COR-L47 (cell line): Measurements from ENCODE around the gene ZNF638.

Experiments
- DNase-seq: peaks from one replicate; lab custom pipeline; 2025; lab: John Stamatoyannopoulos, UW

The ZNF638 gene

DNA sequence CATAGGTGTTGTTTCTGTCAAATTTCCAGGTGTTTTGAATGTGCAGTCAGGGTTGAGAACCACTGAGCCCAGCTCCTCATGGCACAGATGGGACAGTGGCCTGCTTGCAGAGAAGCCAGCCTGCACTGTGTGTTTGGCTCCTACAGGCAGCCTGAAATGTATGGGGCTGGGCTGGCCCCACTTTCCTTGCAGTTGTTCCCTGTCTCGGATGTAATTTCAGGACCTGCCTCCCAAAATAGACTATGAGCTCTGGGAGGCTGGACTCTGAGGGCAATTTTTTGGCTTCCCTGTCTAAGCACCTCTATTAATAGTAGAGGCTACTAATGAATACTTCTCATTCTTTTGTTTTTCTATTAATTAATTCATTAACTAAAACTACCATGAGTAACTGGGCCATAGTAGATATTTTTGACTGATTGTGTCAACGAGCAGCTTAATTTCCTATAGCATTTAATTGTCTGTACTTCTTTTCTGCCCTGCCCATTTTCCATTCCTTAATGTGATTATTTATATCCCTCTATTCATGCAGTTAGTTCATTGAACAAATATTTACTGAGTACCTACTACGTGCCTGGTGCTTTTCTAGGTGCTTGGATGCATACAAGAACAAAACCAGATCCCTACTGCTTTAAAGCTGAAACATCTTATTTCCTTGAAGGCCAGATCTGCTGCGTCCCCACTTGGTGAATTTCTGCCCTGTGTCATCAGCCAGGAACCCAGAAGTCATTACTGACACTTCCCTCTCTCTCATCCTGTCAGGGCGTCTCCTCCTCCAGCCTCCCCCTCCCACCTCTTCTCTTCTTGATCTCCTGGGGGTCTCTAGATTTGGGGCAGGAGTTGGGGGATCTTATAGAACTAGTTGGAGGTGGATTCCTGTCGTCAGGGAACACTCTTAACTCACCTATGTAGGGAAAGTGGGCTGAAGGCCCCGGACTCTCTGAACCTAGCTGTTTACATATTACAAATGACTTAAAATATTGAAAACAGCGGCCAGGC lies 138.1 kb downstream of the ZNF638 start:
- DNase-seq: no peak

DNA sequence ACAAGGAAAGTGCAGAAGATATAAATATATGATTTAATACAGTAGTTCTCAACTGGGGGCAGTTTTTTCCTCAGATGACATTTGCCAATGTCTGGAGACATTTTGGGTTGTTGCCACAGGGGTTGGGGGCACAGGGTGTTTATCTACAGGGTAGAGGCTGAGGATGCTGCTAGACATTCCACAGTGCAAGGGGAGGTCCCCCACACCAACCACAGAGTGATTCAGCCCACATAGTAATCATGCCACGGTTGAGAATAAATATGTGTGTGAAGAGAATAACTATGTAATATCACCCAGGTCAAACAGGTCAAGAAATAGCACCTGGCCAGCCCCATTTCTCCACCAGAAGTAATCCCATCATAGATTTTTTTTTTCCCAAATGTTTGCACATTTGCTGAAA lies 139.7 kb downstream of the ZNF638 start:
- no peak for DNase-seq

- DNase-seq: no peak
Observed at GRCh38 chr2:71472019-71472418, 140.4 kb downstream of the ZNF638 start.

GRCh38 chr2:71473346-71474031 lies 141.9 kb downstream of the ZNF638 start:
- no peak for DNase-seq

DNA sequence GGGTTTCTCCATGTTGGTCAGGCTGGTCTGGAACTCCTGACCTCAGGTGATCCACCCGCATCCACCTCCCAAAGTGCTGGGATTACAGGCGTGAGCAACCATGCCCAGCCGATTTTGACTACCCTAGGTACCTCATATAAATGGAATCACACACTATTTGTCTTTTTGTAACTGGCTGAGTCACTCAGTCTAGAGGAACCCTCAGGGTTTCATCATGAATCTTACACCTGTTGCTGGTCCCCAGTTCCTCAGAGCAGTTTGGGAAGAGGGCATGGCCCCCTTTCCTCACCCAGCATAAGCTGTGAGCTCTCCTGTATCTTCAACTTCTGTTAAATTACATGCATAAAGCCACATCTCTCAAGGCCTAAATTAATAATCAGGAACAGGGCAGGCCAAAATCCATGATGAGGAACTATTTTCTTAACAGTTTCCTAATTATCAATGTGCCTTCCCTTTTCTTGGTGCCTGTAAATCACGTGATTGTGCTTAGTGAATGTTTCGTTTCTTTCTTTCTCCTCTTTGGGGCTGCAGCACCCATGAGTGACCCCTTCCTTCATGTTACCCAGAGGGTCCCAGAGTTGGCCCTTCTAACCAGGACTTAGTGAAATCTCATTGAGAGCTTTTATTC lies 142.6 kb downstream of the ZNF638 start:
- DNase-seq: no peak

DNA sequence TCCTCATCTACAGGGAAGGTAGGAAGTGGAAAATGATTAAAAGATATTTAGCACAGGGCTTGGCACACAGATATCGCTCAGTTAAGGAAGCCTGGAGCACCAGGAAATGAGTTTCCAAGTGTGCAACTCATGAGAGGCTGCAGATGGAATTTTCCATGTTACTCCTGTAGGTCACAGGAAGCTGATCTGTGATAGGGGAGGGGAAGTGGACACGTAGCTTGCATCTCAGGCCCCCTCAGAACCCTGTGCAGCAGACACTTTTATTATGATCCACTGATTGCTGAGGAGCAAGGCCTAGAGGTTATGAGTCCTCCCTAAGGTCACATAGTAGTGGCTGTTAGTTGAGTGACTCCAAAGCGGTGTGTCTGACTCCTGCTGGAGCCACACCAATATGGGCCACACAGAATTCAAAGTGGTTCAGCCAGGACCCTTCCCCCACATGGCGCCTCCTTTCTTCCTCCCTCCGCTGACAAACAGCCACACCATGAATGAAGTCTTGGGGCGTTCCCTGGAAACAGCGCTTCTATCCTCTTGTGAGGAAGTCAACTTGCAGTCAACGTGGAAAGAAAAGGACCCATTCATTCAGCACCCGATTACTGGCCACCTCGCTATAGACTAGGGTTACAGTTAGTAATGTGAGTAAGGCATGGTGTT lies 143.3 kb downstream of the ZNF638 start:
- no peak for DNase-seq

- no peak for DNase-seq
Observed at GRCh38 chr2:71476495-71476894, 144.9 kb downstream of the ZNF638 start.

DNA sequence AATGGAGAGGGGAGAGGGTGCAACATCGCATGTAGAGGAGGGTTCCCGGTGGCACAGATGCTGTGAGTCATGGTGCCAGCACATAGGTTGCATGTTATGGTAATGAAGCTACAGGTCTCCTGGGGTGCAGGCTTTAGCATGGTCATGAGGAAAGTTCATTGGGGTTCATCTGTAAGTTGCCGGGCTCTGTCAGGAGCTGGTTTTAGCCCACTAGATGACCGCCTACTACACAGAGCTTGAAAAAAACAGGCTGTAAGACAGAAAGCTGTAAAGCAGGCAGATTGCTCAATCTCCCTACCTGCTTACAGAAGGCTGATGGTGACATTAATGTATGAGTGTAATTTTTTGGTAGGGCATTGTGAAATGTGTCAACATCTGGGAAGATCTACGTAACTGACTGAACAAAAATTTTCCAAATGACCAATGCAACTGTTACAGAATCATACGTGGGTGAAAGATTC lies 145.7 kb downstream of the ZNF638 start:
- no peak for DNase-seq

- DNase-seq: no peak
Observed at GRCh38 chr2:71478806-71479205, 147.2 kb downstream of the ZNF638 start.

- no peak for DNase-seq
Observed at GRCh38 chr2:71479261-71479660, 147.7 kb downstream of the ZNF638 start.

DNA sequence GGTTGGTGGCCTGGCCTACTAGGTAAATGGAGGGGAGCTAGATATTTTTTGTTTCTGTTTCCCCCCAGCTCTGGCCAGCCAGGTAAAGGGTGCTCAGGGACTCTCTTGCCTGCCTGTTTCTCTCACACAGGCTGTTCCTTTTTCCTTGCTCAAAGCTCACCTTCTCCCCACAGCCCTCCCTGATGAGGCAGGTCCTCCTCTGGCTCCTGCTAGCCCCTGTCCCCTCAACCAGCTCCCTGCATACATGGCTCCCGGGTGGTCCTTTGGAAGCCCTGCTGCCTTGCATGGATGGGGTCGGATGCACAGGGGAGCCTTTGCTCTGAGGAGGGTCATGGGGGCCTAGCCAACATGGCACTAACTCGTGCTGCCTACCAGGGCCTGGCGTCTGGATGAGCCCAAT lies 149.5 kb downstream of the ZNF638 start:
- DNase-seq: no peak

GRCh38 chr2:71482055-71482454 lies 150.5 kb downstream of the ZNF638 start:
- DNase-seq: no peak

DNA sequence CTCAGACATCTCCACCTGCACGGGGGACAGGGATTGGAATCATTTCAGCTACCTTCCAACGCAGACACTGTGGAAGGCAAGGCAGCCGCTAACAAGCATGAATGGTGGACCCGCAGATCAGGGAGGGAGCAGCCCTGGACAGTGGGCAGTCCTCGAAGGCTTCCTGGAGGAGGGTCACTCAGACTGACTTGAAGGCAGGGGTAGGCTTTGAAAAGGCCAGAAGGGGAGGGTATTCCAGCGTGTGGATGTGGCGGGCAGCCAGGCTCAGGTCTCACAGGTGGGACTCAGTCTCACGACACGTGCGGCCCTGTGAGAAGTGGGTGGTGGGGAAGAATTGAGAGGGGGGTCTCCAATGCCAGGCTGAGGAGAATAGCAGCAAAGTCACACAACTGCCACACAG lies 151.7 kb downstream of the ZNF638 start:
- no peak for DNase-seq

DNA sequence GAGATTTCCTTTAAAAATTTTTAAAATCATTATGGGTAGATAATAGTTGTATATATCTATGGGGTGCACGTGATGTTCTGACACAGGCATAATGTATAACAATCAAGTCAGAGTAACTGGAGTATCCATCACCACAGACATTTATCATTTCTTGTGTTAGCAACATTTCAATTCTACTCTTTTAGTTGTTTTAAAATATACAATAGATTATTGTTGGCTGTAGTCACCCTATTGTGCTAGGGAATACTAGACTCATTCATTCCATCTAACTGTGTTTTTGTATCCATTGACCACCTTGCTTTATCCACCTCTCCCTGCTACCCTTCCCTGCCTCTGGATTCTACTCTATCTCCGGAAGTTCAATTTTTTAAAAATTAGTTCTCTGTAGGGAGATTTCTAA lies 152.8 kb downstream of the ZNF638 start:
- no peak for DNase-seq
